Stimulated activated CD8-positive, alpha-beta memory T cell treated with anti-CD3 and anti-CD28 coated beads, Interleukin-7, amount 100 ng/mL, for 48 hours (primary cell): ENCODE measurements around the gene RNF103.
"Not testable (repeated sequence)": the region's sequence is repeated elsewhere in the genome, so short reads cannot be mapped to it uniquely, and the experiment has no call there.

Source experiments
- DNase-seq, 2 donors: peaks; one replicate each; pipeline ENCODE4 v3.0.0-alpha.2; 2020; ENCODE audit warnings: low read depth in 1 of 2; ENCODE audit errors: extremely low read depth in 1 of 2

Gene RNF103

GRCh38 chr2:86623494-86624266, at the start of gene RNF103:
Gene RNF103 (minus strand): TSS chr2:86623865. CDS start chr2:86622886, 979 bp downstream.
- DNase-seq, result peak; percentile 86 to 90

DNA sequence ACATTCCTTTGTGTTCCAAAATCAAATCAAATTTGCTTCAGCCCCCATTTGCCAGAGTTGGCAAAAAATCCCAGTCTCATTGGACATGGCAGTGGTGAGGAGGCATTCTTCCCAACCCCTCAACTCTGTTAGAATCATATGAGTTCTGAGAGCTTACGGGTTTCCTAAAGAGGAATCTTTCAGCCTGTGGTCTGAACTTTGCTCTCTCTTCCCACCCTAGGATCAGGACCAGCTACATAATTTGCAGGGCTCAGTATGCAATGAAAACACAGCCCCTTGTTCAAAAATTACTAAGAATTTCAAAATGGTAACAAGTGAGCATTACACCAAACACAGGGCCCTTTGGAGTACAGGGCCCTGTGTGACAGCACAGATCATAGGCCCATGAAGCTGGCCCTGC, 49.3 kb upstream of the RNF103 start:
- no peak for DNase-seq

GRCh38 chr2:86672027-86672545, 48.4 kb upstream of the RNF103 start:
- DNase-seq, result no peak

DNA sequence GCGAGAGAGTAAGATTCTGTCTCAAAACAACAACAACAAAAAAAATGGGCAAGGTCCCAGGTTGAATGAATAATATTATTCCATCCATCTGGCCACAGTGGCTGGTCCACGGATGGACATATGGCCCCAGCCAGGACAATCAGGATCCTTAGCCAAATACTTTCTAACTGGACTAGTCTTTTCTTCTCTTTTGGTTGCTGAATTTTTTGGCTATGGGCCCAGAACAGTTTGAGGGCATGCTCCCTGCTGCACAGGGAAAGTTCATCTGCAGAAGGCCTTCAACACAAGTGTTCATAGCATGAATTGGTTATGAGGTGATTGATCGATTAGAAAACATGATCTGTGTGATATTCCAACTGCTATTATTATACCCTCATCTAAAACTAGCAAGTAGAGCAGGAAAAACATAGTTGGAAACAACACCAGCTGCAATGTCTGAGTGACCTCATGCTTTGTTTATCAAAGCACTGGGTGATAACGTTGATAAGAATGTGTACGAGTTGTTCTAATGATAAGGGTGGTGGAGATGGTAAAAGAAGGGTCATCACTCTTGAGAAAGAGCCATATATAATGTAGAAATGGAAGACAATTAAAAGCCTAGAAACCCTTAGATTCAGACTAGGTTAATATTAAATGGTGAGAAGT, 47.8 kb upstream of the RNF103 start:
- DNase-seq, result no peak

DNA sequence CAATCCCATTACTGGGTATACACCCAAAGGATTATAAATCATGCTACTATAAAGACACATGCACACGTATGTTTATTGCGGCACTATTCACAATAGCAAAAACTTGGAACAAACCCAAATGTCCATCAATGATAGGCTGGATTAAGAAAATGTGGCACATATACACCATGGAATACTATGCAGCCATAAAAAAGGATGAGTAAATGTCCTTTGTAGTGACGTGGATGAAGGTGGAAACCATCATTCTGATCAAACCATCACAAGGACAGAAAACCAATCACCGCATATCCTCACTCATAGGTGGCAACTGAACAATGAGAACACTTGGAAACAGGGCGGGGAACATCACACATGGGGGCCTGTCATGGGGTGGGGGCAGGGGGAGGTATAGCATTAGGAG, 45.7 kb upstream of the RNF103 start:
- not testable (repeated sequence) for DNase-seq

- no peak for DNase-seq
Observed at GRCh38 chr2:86661333-86661732, 37.7 kb upstream of the RNF103 start.

GRCh38 chr2:86650188-86650587, 26.5 kb upstream of the RNF103 start:
- no peak for DNase-seq

DNA sequence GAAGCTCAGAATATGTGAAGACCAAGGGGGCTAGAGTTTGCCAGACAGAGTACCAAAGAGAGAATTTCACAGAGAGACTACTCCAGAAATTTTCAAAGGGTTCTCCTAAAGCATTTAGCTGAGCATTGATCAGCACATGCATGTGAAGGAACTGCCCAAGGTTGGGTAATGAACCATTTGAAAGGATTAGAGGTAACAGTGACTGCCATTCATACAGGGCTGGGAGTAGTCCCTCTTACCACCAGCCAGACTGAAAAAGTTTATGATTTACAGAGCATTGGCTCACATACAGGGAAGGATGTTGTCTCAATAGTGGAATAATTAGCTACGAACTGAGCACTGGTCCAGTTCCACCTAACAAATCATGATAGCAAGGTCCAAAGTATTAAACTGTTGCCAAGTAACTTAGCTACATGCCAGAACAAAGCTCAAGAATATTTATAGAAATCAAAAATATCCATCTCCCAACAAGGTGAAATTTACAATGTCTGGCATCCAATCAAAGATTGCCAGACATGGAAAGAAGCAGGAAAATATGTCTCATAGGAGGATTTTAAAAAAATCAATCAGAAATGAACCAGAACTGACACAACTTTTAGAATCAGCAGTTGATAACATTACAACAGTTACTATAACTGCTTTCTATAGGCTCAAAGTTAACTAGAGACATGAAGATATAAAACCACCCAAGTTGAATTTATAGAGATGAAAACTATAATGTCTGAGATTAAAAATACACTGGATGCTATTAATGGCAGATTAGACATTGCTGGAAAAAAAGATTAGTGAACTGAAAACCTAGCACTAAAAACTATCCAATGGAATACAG, 25.7 kb upstream of the RNF103 start:
- DNase-seq, result no peak

DNA sequence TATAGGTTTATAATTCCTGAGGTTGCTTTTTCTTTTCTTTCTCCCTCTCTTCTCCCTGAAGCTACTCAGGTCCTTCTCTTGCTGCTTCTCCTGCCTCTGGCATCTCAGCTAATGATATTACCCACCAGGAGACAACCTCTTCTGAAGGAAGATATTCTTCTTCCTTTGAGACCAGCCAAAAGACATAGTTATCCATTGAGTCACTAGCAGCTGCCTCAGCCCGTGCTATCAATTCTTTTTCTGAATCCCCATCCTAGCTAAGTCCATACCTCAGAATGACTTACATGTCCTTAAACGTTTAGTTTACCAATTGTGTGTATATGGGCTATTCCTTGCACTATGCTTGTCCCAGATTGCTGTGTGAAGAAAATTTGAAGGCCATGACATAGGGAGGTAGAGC, 25.0 kb upstream of the RNF103 start:
- DNase-seq, result no peak

- no peak for DNase-seq
Observed at GRCh38 chr2:86646865-86647264, 23.2 kb upstream of the RNF103 start.

DNA sequence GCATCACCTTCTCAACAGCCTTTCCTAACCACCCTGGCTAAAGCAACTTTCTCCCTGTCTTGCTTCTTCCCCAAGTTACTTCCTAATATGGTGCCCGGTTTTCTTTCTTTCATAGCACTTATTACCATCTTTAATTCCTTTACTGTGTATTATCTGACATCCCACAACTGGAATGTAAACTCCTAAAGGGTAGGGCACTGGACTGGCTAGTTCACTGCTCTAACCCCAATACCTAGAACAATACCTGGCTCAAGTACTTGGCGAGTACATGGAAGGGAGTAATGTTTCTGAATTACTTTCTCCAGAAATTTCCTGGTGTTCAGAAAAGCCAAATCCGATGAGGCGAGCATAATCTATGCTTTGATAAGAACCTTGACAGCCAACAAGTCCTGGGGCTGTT, 22.7 kb upstream of the RNF103 start:
- no peak for DNase-seq

DNA sequence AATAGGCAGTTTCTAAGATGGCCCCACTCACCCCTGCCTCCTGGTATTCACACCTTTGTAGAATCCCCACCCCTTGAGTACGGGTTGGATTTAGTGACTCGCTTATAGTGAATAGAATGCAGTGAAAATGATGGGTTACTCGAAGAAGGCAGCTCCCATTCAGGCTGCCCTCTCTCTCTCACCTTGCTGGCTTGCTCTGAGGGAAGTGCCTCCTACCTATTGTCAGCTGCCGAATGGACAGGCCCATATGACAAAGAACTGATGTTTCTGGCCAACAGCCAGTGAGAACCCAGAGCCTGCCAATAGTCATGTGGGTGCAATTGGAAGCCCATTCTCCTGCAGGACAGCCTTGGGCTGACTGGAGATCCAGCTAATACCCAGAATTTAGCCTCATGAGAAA, 22.1 kb upstream of the RNF103 start:
- no peak for DNase-seq

- DNase-seq, result no peak
Observed at GRCh38 chr2:86638712-86639111, 15.0 kb upstream of the RNF103 start.

- DNase-seq, result no peak
Observed at GRCh38 chr2:86636842-86637241, 13.2 kb upstream of the RNF103 start.

GRCh38 chr2:86634352-86634751, 10.7 kb upstream of the RNF103 start:
- no peak for DNase-seq

GRCh38 chr2:86633155-86633651, 9.5 kb upstream of the RNF103 start:
- no peak for DNase-seq

DNA sequence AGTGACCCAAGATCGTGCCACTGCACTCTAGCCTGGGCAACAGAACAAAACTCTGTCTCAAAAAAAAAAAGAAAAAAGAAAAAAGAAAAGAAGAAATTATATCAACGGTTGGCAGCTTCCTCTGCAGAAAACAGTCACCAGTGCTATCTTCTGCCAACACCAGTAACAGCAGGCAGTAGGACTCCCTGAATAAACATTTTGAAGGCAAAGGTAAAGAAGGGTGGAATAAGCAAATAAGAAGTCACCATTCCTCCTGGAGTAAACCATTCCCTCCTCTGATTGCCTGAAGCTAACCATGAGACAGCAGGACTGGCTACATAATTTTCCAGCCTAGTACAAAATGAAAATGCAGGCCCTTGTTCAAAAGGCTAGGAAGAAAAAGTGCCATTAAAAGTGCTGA, 9.0 kb upstream of the RNF103 start:
- DNase-seq, result no peak

DNA sequence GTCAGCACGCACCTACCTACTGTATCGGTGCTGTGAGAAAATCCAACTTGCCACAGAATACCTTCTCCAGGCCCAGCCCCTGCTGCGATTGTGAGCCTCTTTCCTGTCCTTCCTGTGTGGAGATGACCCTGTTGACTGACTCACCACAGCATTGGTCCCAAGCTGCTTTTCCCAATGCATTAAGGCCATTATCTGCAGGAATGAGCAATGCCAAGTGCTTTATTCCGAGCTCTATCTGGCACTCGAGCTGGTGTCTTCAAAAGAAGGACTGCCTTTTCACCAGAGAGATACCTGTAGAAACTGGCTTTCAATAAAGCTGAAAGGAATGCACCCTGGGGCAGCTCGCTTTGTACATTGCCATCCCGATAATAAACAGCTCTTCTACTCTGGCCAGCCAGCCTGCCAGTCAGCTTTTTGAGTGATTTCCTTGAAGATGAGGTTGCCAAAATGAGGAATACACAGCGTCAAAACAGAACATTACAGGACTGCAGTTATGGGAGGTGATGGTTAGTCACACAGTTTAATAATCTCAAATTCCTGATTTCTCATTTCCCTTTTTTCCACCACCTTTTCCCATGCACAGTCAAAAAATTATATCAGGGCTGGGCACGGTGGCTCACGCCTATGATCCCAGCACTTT, 8.3 kb upstream of the RNF103 start:
- DNase-seq, result no peak

DNA sequence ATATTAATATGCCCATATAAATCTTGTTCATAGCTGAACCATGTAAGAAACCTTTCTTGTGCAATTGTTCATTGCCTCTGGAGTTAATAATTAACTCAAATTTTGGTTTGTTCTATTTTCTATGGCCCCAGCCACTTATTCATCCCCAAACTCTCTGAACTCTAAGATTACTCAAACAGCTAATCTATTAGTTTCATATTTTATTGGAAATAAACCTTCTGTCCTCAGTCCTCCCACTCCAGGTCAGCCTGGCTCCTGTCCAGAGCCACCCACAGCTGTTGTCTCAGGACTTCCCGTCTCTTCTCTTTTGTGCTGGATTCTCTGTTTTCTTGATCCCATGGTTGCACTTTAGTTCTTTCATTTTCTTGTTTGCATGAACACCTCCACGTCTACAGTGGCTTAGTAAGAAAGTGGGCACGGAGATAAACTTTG, 4.4 kb upstream of the RNF103 start:
- no peak for DNase-seq

- DNase-seq, result no peak
Observed at GRCh38 chr2:86627550-86627949, 3.9 kb upstream of the RNF103 start.

GRCh38 chr2:86625096-86625495, 1.4 kb upstream of the RNF103 start:
- DNase-seq, result no peak
